H9 (cell line): ENCODE results near the gene NUDCD2. TPM values are rescaled to one million over a fixed set of nuclear protein-coding genes. Genes with fewer than 3 reads are reported as not detected.

Experiments used
- DNase-seq: peaks from one replicate; pipeline ENCODE4 v3.0.0-alpha.2; 2017
- H2AFZ ChIP-seq: one replicate; pipeline ENCODE4 v1.6.1; 2013; ENCODE audit warnings: mild to moderate bottlenecking, low read length, control low read depth, moderate library complexity
- H2AK5ac ChIP-seq: 2 replicates; pipeline ENCODE4 v1.6.1; 2013; ENCODE audit warnings: low read length, control low read depth, mixed read lengths; ENCODE audit not compliant: insufficient read length
- H2BK120ac ChIP-seq: one replicate; pipeline ENCODE4 v1.6.1; 2013; ENCODE audit warnings: low read depth, mild to moderate bottlenecking, low read length, control low read depth, inconsistent platforms; ENCODE audit not compliant: poor library complexity, severe bottlenecking
- H2BK12ac ChIP-seq: 2 replicates; pipeline ENCODE4 v1.6.1; 2013; ENCODE audit warnings: low read length, control low read depth, mixed read lengths, low read depth; ENCODE audit not compliant: insufficient read length
- H2BK15ac ChIP-seq: 2 replicates; pipeline ENCODE4 v1.6.1; 2013; ENCODE audit warnings: low read depth, low read length, control low read depth
- H2BK20ac ChIP-seq: one replicate; pipeline ENCODE4 v1.6.1; 2013; ENCODE audit warnings: low read depth, mild to moderate bottlenecking, low read length, control low read depth, inconsistent platforms; ENCODE audit not compliant: poor library complexity, severe bottlenecking
- H2BK5ac ChIP-seq: 2 replicates; pipeline ENCODE4 v1.6.1; 2013; ENCODE audit warnings: low read length, control low read depth, mixed read lengths; ENCODE audit not compliant: insufficient read length
- H3K14ac ChIP-seq: 2 replicates; pipeline ENCODE4 v1.6.1; 2013; ENCODE audit warnings: low read length, control low read depth; ENCODE audit not compliant: insufficient read depth
- H3K18ac ChIP-seq: 2 replicates; pipeline ENCODE4 v1.6.1; 2013; ENCODE audit warnings: low read depth, mild to moderate bottlenecking, mixed read lengths, low read length, control low read depth; ENCODE audit not compliant: insufficient read length
- H3K23ac ChIP-seq: 2 replicates; pipeline ENCODE4 v1.6.1; 2013; ENCODE audit warnings: low read length, control low read depth, mixed read lengths, low read depth; ENCODE audit not compliant: insufficient read length
- H3K23me2 ChIP-seq: 2 replicates; pipeline ENCODE4 v1.6.1; 2013; ENCODE audit warnings: low read depth, mild to moderate bottlenecking, mixed read lengths, low read length, control low read depth; ENCODE audit not compliant: insufficient read length, poor library complexity, severe bottlenecking
- H3K27ac ChIP-seq: 2 replicates; pipeline ENCODE4 v1.5.1; 2013; ENCODE audit warnings: low read length, control low read depth, mixed read lengths, low read depth; ENCODE audit not compliant: insufficient read length
- H3K27me3 ChIP-seq: 2 replicates; pipeline ENCODE4 v1.6.1; 2013; ENCODE audit warnings: low read length, control low read depth, inconsistent platforms; ENCODE audit not compliant: insufficient read depth
- H3K4ac ChIP-seq: 2 replicates; pipeline ENCODE4 v1.6.1; 2013; ENCODE audit warnings: low read depth, mild to moderate bottlenecking, control low read depth, inconsistent platforms, low read length, moderate library complexity
- H3K4me1 ChIP-seq: 2 replicates; pipeline ENCODE4 v1.6.1; 2013; ENCODE audit warnings: low read length, control low read depth, inconsistent platforms; ENCODE audit not compliant: insufficient read depth
- H3K4me2 ChIP-seq: 2 replicates; pipeline ENCODE4 v1.6.1; 2013; ENCODE audit warnings: low read length, control low read depth, mixed read lengths; ENCODE audit not compliant: insufficient read length, insufficient read depth
- H3K56ac ChIP-seq: 2 replicates; pipeline ENCODE4 v1.6.1; 2013; ENCODE audit warnings: low read depth, mild to moderate bottlenecking, mixed read lengths, low read length, control low read depth; ENCODE audit not compliant: insufficient read length
- H3K79me1 ChIP-seq: 2 replicates; pipeline ENCODE4 v1.6.1; 2013; ENCODE audit warnings: low read depth, mild to moderate bottlenecking, moderate library complexity, low read length, control low read depth, inconsistent platforms; ENCODE audit not compliant: insufficient read depth, poor library complexity, severe bottlenecking
- H3K79me2 ChIP-seq: 2 replicates; pipeline ENCODE4 v1.6.1; 2013; ENCODE audit warnings: low read length, control low read depth, inconsistent platforms; ENCODE audit not compliant: insufficient read depth
- H3K9ac ChIP-seq: 2 replicates; pipeline ENCODE4 v1.6.1; 2013; ENCODE audit warnings: low read length, control low read depth, mixed read lengths; ENCODE audit not compliant: insufficient read length; ENCODE audit errors: extremely low read depth
- H3K9me3 ChIP-seq: one replicate; pipeline ENCODE4 v1.6.1; 2013; ENCODE audit warnings: low read depth, low read length, inconsistent platforms; ENCODE audit not compliant: control insufficient read depth
- H3T11ph ChIP-seq: one replicate; pipeline ENCODE4 v1.6.1; 2013; ENCODE audit warnings: mild to moderate bottlenecking, low read length, control low read depth, inconsistent platforms
- H4K20me1 ChIP-seq: one replicate; pipeline ENCODE4 v1.6.1; 2013; ENCODE audit not compliant: control insufficient read depth, insufficient read length, insufficient read depth
- H4K5ac ChIP-seq: 2 replicates; pipeline ENCODE4 v1.6.1; 2013; ENCODE audit warnings: low read depth, mild to moderate bottlenecking, mixed read lengths, low read length, control low read depth; ENCODE audit not compliant: insufficient read length
- H4K8ac ChIP-seq: replicated peaks from 2 replicates; pipeline ENCODE4 v1.6.1; 2013; ENCODE audit warnings: low read length, control low read depth, mixed read lengths, low read depth; ENCODE audit not compliant: insufficient read length
- H4K91ac ChIP-seq: 2 replicates; pipeline ENCODE4 v1.6.1; 2013; ENCODE audit warnings: low read depth, mild to moderate bottlenecking, moderate library complexity, mixed read lengths, low read length, control low read depth; ENCODE audit not compliant: insufficient read length
- H3K27ac Mint-ChIP-seq, 3 experiments: 2 replicates in 2 of 3; 3 replicates in 1 of 3; pipeline ENCODE4 v1.8.0; 2020 to 2021; ENCODE audit warnings: mixed read lengths in 3 of 3, mild to moderate bottlenecking in 1 of 3, moderate library complexity in 1 of 3
- H3K27me3 Mint-ChIP-seq: 2 replicates; pipeline ENCODE4 v1.8.0; 2021; ENCODE audit warnings: low read depth, mild to moderate bottlenecking, moderate library complexity, mixed read lengths
- H3K36me3 Mint-ChIP-seq, 3 experiments: 2 replicates in 2 of 3; 3 replicates in 1 of 3; pipeline ENCODE4 v1.8.0; 2020 to 2021; ENCODE audit warnings: low read depth in 3 of 3, mixed read lengths in 3 of 3; ENCODE audit not compliant: insufficient read depth in 1 of 3
- H3K4me1 Mint-ChIP-seq, 2 experiments: 2 replicates each; pipeline ENCODE4 v1.8.0; 2020; ENCODE audit warnings: mixed read lengths in 2 of 2
- H3K4me3 Mint-ChIP-seq, 2 experiments: 2 replicates in 1 of 2; 3 replicates in 1 of 2; pipeline ENCODE4 v1.8.0; 2020 to 2021; ENCODE audit warnings: mild to moderate bottlenecking in 2 of 2, mixed read lengths in 2 of 2, moderate library complexity in 1 of 2
- H3K9me3 Mint-ChIP-seq, 2 experiments: 2 replicates in 1 of 2; 3 replicates in 1 of 2; pipeline ENCODE4 v1.8.0; 2020; ENCODE audit warnings: mild to moderate bottlenecking in 2 of 2, mixed read lengths in 2 of 2, moderate library complexity in 1 of 2
- WGBS: extraction: QIAGEN DNeasy Blood & Tissue Kit; methylation state at CpG from one replicate; pipeline ENCODE4 v1.1.7; 2013; ENCODE audit warnings: missing lambda C conversion rate, low lambda C conversion rate, mixed read lengths; ENCODE audit not compliant: insufficient read length; ENCODE audit errors: extremely low coverage; 5-methylcytosine and 5-hydroxymethylcytosine counted together
- total RNA-seq: library from RNA; stranded (reverse); gene quantifications from 2 replicates; pipeline ENCODE4 v1.2.1, GENCODE V29; 2021
- TF ChIP-seq, protein P1 (sequence below): fragments of 200-600 bp; sonication (generic); conservative IDR thresholded peaks from 3 replicates; pipeline ENCODE4 v1.8.0; 2021; ENCODE audit warnings: antibody characterized with exemption, mild to moderate bottlenecking

The NUDCD2 gene
- total RNA-seq, 1 experiment from 2014 or later = 42.2 TPM

- no peaks in the 10 kb centered on the region for H3K23me2 ChIP-seq
- H4K91ac ChIP-seq = no peak overlapping the region
- no peaks in the 10 kb centered on the region for H3K4me1 ChIP-seq
- H3K18ac ChIP-seq = no peak overlapping the region
- H2BK12ac ChIP-seq = no peak overlapping the region
- WGBS = no CpG with 5 or more reads among the region's 4 CpGs
- no peak overlapping the region for H3T11ph ChIP-seq
- Mint-ChIP-seq H3K36me3 (no peaks in the 10 kb centered on the region), H3K27ac (no peak overlapping the region), H3K4me3 (no peak overlapping the region), H3K4me1 (no peaks in the 10 kb centered on the region), H3K9me3 (no peaks in the 10 kb centered on the region), H3K27me3 (no peaks in the 10 kb centered on the region)
- no peaks in the 10 kb centered on the region for H3K79me1 ChIP-seq
- H3K27me3 ChIP-seq = no peaks in the 10 kb centered on the region
- H3K9me3 ChIP-seq = no peaks in the 10 kb centered on the region
- H2AFZ ChIP-seq = no peak overlapping the region
- no peaks in the 10 kb centered on the region for H3K79me2 ChIP-seq
- H2BK15ac ChIP-seq = no peak overlapping the region
- no peak overlapping the region for H3K4me2 ChIP-seq
- H2BK20ac ChIP-seq = no peak overlapping the region
- no peak overlapping the region for H3K56ac ChIP-seq
- DNase-seq = no peak
- H2BK120ac ChIP-seq = no peak overlapping the region
- H4K20me1 ChIP-seq = no peaks in the 10 kb centered on the region
- no peak overlapping the region for H2AK5ac ChIP-seq
- H2BK5ac ChIP-seq = no peak overlapping the region
- H3K4ac ChIP-seq = no peak overlapping the region
- no peak overlapping the region for H4K8ac ChIP-seq
- no peak overlapping the region for H3K23ac ChIP-seq
- H3K14ac ChIP-seq = no peak overlapping the region
- TF ChIP-seq, protein P1, sequence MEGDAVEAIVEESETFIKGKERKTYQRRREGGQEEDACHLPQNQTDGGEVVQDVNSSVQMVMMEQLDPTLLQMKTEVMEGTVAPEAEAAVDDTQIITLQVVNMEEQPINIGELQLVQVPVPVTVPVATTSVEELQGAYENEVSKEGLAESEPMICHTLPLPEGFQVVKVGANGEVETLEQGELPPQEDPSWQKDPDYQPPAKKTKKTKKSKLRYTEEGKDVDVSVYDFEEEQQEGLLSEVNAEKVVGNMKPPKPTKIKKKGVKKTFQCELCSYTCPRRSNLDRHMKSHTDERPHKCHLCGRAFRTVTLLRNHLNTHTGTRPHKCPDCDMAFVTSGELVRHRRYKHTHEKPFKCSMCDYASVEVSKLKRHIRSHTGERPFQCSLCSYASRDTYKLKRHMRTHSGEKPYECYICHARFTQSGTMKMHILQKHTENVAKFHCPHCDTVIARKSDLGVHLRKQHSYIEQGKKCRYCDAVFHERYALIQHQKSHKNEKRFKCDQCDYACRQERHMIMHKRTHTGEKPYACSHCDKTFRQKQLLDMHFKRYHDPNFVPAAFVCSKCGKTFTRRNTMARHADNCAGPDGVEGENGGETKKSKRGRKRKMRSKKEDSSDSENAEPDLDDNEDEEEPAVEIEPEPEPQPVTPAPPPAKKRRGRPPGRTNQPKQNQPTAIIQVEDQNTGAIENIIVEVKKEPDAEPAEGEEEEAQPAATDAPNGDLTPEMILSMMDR = no peak
- H3K9ac ChIP-seq = no peak overlapping the region
- H4K5ac ChIP-seq = no peak overlapping the region
- H3K27ac ChIP-seq = no peak overlapping the region
Observed at GRCh38 chr5:163401271-163401670, 58.6 kb downstream of the NUDCD2 start.
